HG03280 (cell line): ENCODE data around the gene COPB1.

Source experiments
- ATAC-seq: cut with Tn5 transposase; IDR thresholded peaks from one replicate; pipeline ENCODE4 v1.9.1; 2021; ENCODE audit warnings: mild to moderate bottlenecking, moderate library complexity; ENCODE audit not compliant: unreplicated experiment

The COPB1 gene

DNA sequence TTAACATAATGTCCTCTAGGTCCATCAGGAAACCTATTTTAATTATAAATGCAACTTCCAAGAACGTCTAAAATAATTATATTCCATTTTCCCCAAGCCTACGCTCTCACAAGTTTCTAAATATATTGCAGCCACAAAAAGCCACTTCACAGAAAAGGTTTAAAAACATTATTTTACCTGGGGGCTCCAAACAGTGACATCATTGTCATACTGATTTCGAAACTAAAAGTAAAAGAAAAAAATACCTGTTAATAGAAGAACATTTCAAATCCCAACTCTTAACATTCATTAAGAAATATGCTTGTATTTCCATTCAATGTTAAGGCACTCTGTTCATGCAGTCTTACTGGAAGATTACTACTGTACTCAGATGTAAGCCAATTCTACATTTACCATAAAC is 19.2 kb upstream of the COPB1 start:
- ATAC-seq: no peak

DNA sequence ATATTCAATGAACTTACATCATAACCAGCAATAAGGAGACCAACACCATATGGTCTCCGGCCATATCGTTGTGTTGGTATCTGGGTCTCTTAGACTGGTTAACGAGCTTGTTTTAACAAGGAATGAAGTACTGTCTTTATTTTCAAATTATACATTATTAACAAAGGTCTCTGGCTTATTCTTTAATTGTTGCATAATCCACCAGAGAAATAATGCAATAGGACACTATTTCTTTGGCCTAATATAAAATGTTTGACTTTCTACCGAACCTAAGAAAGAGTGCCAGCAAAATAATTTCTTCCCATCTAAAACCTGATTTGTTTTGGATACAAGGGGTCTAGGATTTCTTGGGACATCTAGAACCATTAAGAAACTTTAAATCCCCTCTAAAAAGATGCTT is 14.2 kb upstream of the COPB1 start:
- ATAC-seq: no peak

DNA sequence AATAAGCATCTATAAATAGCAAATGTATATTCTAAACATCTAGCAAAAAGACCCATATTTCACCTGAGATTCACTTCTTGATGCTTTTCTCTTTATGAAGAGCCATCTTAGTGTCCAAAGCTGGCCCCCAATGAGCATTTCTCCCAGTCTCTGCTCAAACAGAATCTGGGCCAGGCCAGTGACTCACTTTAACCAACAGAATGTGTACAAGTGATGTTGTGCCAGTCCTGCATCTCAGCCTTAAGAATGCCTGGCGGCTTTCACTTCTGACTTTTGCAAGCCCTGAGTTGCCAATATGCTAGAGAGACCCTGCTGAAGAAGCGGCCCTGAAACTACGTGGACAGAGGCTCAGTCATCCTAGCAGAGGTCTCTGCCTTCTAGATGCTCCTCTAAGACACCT is 6.9 kb upstream of the COPB1 start:
- ATAC-seq: no peak

- no peak for ATAC-seq
These were observed 3.4 kb upstream of the COPB1 start for GRCh38 chr11:14503023-14503422.

DNA sequence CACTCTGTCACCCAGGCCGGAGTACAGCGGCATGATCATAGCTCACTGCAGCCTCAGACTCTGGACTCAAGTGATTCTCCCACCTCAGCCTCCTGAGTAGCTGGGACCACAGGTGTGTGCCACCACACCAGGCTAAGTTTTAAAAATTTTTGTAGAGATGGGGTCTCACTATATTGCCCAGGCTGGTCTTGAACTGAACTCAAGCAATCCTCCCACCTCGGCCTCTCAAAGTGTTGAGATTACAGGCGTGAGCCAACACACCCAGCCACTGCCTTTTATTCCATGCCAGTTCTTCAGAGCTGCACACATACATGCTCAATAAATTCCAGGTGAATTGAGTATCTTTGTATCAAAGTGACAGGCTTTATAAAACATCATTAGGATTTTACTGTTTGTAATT is 2.4 kb upstream of the COPB1 start:
- ATAC-seq: no peak

DNA sequence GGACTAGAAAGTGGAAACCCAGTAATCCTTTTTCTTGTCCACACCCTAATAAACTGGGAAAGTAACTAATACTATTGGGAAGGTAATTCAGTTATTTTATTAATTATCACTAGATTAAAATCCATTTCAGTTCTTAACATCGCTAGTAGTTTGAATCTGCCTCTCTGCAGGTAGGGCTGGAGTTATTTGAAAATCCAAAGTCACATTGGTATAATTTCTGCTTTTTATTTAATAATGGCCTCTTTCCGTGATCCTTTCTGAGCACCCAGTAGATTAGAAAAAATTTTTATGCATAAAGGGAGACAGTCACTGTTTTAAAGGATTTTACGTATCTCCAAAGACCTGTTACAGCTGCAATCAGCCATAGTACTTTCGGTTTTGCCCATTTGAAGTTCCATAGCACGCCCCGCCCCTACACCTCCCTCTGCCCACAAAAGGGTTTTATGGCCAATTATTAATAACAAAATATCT is 605 bp upstream of the COPB1 start:
- peak; percentile 56 for ATAC-seq

DNA sequence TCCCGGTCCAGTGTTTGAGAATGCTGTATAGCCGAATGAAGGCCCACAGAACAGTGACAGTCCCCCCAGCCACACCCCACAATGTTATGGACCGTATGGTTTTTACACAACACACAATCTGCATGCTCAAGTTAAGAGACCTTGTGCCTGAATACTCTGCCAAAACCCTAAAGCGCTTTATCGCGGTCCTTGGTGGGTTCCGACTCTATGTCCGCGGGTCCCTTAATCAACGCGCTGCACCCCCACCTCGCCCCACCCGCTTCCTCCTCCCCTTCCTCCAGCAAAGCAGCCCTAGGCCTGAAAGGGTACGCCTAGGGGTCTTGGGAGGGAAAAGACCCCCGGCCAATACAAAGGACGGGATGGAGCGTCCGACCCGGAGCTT is 442 bp downstream of the COPB1 start:
- ATAC-seq: peak; percentile 8

DNA sequence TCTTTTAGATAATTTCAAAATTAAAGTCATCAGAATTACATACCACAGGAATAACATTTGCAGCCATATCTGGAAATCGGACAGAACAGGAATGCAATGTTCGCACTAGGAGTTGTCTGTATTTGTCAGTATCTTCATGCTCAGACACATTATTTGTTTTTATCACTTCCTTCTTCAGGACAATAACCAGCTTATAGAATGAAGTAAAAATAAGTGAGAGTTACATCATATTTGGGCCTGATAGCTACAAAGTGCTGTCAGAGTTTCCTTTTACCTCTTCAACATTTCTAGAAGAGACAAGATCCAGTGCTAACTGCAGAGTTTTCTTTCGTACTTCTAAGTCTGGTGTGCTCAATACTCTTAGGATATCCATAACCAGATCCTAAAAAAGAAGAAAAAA is 18.9 kb downstream of the COPB1 start:
- ATAC-seq: no peak

DNA sequence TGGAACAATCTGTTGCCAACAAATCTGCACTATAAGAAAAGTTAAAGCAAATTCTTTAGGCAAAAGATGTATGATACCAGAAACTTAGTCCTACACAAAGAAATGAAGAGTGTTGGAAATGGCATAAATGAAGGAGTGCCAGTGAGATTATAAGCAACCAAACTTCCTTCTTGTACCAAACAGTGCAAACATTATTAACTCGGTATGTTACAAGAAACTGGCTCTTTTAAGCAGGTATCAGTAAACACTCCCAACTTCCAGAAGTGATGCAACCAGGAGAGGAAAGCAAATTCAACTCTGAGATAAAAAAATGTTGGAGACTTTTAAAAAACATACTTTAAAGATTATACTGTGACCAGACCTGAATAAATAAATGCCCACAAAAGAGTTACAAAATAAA is 28.5 kb downstream of the COPB1 start:
- no peak for ATAC-seq

DNA sequence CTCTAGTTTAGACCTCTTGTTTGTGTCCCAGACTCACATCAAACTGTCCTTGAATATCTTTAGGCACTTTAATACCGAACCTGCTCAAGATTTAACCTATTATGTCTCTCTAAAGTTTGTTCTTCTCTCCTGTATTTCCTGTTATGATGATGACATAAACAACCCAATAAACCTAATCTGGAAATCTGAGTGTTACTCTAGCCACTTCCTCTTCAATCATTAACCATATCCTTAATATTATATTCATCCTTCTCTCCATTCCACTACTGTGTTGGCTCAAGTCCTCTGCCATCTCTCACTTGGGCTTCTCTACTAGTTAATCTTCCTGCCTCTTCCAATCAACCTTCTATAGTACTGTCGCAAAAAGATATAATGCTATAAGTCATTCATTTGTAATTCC is 36.0 kb downstream of the COPB1 start:
- no peak for ATAC-seq

DNA sequence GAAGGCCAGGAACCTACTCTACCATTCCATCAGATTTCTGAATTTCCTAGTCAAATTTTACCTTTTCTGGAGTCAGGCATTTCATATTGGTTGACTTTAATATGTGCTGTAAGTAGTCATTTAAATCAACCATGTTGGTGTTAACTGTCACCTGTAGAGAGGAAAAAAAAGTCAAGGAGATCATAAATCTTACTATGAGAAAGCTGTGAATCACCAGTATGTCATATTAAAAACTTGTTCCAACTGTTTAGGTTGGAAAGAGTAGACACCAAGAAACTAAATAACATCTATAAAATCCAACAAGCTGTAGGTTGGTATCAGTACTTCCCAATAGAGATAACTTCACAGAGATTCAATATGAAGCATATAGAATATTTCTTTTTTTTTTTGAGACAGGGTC is 39.5 kb downstream of the COPB1 start:
- no peak for ATAC-seq

DNA sequence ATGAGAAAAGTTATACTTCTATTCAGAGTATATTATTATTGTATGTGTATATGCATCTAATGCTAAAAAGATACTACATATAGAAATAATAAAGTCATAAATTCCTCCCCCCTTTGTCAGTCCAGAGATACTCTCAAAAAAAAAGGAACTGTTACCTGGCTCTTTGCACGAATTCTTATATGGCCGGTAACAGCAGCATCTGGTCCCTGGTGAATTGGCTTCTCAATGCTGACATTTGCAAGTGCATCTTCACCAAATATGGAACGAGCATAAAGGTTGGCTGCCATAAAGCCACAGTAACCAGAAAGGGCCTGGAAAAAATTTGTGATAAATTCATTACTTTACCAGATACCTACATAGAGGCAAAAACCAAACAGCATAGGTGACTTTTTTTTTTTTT is 41.2 kb downstream of the COPB1 start:
- no peak for ATAC-seq

GRCh38 chr11:14455648-14456430 is 43.8 kb downstream of the COPB1 start:
- no peak for ATAC-seq

DNA sequence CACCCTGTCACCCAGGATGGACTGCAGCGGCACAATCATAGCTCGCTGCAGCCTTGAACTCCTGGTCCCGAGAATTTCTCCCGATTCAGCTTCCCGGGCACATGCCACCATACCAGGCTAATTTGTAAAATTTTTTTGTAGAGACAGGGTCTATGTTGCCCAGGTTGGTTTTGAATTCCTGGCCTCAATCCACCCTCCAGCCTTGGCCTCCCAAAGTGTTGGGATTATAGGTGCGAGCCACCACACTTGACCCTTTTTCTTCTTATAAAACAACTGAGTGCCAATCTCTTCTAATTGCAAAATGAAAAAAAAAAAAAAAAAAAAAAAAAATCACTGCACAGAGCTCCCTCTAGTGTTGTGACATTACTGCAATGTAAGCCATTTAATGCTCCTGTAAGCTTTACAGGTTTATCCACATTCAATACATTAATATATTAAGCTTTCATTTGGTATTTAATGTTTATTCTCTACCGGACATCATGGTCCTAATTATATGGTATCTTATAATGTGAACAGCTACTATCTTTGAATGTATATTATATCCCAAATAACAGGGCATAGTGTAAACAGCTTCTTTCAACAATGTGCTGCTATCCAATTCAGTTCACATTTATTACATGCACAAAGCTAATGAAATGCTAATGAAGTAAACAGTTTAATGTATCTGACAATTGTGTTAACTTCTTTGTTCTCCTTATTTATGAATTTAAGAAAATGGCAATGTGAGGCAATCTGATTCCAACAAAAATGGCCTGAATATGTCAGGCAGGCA is 44.6 kb downstream of the COPB1 start:
- no peak for ATAC-seq

GRCh38 chr11:14451825-14452224 is 47.8 kb downstream of the COPB1 start:
- no peak for ATAC-seq

GRCh38 chr11:14449302-14449714 is 50.3 kb downstream of the COPB1 start:
- no peak for ATAC-seq

- no peak for ATAC-seq
These were observed 51.4 kb downstream of the COPB1 start for GRCh38 chr11:14448240-14448639.

GRCh38 chr11:14446701-14447169 is 52.9 kb downstream of the COPB1 start:
- ATAC-seq: no peak

DNA sequence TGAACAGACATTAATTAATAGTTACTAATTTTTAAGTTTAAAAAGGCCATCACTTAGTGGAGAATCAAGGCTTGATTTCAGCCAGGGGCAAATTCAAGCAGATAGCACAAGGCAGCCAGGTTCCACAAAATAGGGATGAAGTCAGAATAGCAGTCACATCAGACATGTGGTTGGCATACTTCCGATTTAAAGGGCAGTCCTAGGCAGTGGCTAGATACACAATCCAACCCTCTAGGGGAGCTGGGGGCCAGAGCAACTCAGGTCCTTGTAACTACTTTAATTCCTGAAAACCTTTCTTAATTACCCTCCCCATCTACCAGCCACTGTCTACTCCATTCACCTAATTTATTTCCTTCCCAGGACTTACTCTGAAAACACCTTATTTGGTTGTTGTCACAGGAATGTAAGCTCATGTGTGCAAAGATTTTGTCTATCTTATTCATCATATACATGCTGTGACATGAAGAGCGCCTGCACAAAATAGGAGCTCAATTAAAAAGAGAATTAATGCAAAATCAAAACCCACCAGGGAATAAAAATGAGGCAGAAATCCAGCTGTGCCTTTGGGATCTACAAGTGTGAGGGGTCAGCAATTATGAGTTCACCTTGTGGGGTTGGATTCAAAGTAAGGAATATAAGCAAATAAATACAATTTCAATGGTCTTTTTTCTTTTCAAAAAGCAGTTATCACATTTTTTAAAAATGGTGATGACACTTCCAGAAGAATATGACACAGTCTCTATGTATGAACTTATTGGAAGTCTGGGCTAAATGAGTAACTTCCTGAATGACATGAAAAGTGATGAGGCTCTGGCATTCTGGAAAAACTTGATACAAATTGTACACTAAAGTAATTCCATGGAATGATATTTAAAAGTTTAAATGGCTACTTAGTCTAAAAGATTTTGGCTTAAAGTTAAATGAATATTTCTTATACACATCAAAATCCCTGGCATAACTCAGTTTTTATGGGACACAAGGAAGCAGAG is 53.8 kb downstream of the COPB1 start:
- ATAC-seq: no peak

- ATAC-seq: no peak
These were observed 55.0 kb downstream of the COPB1 start for GRCh38 chr11:14444441-14445189.
